NCI-H1694 treated with DMSO at 0.1 percent for 48 hours (cell line): ENCODE measurements around the gene ATP6V1A.
"Not testable (repeated sequence)": the region's sequence is repeated elsewhere in the genome, so short reads cannot be mapped to it uniquely, and the experiment has no call there.

Experiments used
- DNase-seq: peaks from one replicate; lab custom pipeline; 2025; lab: John Stamatoyannopoulos, UW

Gene ATP6V1A

DNA sequence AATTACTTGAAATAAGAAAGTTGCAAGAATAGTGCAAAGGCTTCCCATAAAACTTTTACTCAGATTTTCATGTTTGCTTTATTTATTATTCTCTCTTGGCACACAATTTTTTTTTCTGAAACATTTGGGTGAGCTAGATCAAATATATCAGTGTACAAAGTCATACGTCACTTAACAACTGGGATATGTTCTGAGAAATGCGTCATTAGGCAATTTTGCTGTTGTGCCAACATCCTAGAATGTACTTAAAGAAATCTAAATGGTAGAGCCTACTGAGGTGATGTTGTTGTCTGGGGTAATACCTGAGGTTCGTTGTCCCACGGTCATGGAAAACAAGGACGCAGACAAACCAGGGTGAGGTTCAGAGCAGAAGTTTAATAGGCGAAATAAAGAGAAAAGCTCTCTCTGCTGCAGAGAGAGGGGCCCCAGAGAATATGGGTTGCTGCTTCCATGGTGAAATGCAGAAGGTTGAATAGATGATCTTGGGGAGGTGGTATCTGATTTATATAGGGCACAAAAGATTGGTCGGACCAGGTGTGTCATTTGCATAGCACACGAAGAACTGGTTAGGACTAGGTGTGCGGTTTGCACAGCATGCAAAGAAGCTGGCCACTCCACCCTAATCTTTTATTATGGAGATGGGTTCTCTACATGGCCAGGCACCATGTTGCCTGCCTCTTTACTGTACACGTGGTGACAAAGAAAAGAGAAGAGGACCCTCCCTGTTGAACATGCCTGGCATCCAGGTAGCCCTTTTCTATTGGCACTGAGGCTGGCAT lies 82.9 kb downstream of the ATP6V1A start:
- DNase-seq: no peak

DNA sequence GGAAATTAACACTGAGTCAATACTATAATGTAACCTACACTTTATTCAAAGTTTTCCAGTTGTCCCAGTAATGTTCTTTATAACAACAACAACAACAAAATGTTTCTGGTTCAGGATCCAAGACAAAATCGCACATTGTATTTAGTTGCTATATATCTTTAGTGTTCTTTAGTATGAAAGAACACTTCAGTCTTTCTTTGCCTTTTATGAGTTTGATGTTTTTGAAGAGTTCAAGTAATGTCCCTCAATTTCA lies 84.2 kb downstream of the ATP6V1A start:
- no peak for DNase-seq

- DNase-seq: no peak
Observed at GRCh38 chr3:113832477-113833164, 85.8 kb downstream of the ATP6V1A start.

GRCh38 chr3:113834983-113835382 lies 88.1 kb downstream of the ATP6V1A start:
- no peak for DNase-seq

DNA sequence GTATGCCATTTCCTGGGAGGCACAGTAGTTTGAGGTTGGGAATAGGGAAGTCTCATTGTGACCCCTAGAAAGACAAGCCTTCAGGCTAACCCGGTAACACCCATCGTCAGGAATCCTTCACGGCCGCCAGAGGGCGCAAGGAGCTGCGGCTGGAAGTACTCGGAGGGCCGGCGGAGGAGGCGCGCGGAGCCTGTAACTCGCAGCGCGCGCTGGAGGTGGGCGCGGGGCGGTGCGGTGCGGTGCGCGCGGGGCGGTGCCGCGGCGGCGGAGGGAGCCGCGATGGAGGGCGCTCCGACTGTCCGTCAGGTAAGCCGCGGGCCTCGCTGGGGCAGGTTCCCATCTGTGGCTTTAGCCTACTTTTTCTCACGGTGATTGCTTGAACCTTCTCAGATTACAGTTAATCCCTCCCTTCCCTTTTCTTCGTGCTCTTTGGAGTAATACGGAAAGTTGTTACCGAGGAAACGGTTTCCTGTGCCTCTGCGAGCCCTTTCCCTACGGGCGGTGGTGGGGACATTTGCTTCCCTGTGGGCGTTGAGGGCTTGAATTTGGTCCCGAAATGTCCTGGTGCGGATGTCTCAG lies 91.9 kb downstream of the ATP6V1A start, which contains the start of gene GRAMD1C:
Gene GRAMD1C (plus strand): TSS at position 158 of the 579 bp plus-strand sequence. CDS start 122 bp downstream, at position 280.
- DNase-seq: peak; percentile 89

GRCh38 chr3:113839551-113839950 lies 92.7 kb downstream of the ATP6V1A start:
- DNase-seq: no peak

DNA sequence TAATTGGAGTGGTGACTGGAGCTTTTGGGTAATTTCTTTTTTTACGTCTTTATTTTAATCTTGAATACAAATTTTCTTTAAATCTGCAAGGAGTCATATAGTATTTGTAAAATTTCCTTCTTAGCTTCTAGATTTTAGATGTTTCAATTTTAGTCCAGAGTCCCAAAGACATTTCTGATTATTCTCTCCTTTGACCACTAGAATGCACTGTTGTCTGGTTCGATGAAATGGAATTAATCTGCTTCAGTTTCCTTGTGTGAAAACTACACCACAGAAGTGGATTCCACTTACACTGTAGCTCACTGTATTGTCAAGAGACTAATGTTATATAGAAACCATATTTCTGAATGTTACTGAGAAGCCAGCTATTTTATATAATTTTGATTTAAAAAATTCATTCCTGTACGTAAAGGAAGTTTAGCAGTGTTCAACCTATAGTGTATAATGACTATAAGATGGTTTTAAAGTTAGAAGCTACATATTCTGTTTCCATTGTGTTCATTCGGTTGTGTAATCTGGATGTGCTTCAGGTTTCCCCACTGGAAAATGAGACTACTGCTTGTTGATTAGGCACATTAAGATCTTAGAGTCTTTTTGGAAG lies 97.9 kb downstream of the ATP6V1A start:
- DNase-seq: peak; percentile 58

DNA sequence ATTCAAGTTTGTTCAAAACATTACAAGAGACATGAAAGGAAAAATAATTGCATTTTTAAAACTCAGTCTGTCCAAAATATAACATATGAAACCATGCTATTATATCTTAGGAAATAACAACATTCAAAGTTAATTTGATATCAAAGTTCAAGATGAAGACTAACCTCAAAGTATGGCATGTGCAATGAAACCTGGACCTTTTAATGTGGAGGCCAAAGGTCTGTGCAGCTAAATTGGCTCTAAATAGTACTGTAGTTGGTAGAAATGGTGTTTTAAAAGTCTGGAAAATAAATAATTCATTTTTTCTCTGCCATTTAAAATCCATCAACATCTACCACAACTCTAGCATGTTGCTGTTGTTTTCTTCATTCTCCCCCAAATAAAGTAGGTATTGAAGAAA lies 100.4 kb downstream of the ATP6V1A start:
- DNase-seq: no peak

DNA sequence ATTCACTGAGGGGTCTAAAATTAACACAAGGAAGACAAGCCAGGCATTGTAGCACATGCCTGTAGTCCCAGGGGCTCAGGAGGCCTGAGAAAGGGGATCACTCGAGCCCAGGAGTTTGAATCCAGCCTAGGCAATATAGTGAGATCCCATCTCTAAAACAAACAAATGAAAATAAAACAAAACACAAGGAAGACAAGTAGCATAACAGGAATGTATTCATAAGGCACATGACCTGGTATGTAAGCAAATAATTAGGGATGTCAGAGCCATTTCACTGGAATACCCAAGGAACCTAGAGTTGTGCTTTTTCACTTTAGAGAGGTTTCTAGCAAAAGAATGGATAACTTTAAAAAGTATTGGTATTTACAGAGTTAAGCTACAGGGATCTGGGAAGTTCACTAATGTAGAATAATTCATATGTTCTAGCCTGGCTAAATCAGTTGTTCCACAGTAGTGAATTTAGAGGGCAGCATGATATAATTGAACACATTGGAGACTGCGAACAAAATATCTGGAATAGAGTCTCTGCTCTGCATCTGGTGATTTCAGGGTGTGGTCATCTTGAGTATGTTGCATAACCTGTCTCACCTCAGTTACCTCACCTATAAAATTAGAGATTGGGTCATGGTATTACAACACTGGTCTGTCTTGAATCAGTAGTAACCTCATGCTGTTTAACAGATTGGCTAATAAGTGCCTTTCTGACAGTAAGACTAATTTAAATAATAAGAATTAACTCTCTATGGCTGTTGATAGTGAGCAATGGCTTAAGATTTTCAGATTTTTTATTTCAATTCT lies 101.0 kb downstream of the ATP6V1A start:
- DNase-seq: no peak

DNA sequence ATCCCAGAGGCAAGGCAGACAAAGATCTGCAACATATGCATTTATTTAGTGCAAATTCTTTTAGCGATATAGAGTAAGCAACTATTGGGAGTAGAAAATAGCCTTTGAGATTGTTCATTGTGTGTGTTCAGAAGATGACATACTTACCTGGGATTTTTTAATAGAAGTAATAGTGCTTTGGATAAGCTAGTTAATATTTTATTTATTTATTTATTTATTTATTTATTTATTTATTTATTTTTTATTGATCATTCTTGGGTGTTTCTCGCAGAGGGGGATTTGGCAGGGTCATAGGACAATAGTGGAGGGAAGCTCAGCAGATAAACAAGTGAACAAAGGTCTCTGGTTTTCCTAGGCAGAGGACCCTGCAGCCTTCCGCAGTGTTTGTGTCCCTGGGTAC lies 102.2 kb downstream of the ATP6V1A start:
- not testable (repeated sequence) for DNase-seq

DNA sequence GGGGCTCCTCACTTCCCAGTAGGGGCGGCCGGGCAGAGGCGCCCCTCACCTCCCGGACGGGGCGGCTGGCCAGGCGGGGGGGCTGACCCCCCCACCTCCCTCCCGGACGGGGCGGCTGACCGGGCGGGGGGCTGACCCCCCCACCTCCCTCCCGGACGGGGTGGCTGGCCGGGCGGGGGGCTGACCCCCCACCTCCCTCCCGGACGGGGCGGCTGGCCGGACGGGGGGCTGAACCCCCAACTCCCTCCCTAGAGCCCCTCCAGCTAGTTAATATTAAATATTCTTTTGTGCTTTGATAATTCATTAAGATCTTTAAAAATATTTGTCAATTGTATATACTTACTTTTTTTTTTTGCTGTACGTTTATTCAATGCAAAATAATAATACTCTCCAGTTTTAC lies 103.0 kb downstream of the ATP6V1A start:
- DNase-seq: not testable (repeated sequence)

DNA sequence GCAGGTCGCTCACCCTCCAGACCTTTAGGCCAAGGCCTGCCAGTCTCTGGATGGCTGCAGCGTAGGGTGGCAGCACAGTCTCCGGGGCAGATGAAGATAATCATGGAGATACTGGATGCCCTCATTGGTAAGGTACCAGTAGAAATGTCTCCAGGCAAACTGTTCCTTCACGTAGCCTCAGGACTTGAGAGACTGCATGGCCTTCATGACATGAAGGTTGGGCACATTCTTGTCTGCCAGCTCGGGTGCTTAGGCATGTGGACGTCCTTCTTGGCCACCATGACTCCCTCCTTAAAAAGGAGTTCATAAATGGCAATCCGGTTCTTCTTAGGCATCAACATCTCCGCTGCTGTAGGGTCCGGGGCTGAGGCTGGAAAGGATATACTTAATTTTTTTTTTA lies 103.6 kb downstream of the ATP6V1A start:
- not testable (repeated sequence) for DNase-seq

DNA sequence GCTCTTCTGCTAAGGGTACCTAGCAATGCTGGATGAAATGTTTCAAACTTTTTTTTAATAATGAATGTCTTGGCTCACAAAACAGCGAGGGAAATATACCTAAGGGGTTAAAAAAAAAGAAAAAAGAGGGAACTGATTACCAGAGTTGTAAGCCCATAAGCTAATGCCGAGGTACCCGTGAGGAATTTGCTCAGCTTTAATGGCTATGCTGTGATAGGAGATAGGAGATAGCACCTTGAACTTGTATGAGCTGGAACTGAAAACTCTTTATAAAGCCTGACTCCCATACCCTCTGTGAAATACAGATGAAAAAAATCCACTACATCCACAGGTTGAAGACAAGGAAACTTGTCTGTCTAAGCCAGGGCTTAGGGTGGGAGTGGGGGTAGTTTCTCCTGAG lies 105.7 kb downstream of the ATP6V1A start:
- no peak for DNase-seq
